Measurements from ENCODE around the gene LRIG1.

The LRIG1 gene

DNA sequence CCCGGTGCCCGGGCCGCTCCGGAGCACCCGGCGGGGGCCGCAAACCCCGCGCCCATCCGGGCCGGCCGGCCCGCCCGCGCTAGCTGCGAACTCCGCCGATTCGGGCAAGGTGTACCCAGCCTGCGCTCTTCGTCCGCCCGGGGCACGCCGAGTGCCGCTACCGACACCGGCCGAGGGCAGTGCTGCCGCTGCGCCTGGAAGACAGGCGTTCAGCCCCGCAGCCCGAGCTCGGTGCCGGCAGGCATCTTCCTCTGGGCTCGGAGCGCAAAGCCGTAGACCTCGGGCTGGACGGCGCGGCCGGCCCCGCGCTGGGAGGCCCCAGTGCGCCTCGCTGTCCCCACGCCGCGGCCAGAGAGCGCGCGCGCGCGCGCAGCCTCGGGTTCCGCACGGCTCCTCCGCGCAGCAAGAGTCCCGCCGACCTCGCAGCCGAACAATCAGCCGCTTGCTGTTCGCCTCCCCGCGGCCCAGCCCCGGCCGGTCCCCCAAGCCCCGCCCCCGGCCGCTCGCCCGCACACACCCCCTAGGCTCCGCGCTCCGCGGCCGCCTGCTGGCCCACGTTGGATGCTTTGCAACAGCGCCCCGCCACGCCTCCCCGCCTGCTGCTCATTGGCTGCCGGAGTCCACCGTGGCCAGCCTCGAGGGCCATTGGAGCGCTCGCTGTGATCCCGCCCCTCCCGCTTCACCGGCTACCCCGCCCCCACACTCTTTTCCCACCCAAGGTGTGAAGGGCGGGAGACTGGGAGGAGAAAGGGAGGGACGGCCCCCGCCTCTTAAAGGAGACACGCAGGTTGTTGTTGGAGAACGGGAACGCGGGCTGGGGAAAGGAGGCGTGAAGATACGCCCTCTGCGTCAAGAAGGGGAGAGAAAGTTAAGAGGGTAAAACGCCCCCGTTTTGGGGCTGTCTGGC, at the start of gene LRIG1:
Gene LRIG1 (minus strand): TSS at position 447 of the 907 bp plus-strand sequence. CDS start 615 bp downstream, outside the sequence.
- peak; percentile 95 for DNase-seq

GRCh38 chr3:66544619-66545429, 44.0 kb upstream of the LRIG1 start:
- no peak for DNase-seq

DNA sequence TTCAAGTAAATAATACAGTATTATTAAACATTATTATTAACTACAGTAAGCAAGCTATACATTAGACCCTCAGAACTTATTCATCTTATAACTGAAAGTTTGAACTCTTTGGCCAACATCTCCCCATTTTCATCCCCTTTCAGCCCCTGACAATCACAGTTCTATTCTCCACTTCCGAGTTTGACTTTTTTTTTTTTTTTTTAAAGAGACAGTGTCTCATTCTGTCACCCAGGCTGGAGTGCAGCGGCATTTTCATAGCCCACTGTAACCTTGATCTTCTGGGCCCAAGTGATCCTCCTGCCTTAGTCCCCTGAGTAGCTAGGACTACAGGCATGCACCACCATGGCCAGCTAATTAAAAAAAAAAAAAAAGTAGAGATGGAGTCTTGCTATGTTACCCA, 41.3 kb upstream of the LRIG1 start:
- no peak for DNase-seq

DNA sequence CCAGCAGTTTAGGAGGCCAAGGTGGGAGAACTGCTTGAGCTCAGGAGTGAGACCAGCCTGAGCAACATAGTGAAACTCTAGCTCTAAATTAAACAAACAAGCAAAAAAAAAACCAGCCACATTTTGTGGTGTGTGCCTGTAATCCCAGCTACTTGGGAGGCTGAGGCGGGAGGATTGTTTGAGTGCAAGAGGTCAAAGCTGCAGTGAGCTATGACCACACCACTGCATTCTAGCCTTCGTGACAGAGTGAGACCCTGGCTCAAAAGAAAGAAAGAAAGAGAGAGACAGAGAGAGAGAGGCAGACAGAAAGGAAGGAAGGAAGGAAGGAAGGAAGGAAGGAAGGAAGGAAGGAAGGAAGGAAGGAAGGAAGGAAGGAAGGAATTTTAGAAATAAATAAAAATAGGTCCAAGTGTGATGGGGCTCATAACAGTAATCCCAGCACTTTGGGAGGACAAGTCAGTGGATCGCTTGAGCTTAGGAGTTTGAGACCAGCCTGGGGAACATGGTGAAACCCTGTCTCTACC, 38.7 kb upstream of the LRIG1 start:
- no peak for DNase-seq

- DNase-seq: no peak
Observed at GRCh38 chr3:66538390-66538789, 37.6 kb upstream of the LRIG1 start.

DNA sequence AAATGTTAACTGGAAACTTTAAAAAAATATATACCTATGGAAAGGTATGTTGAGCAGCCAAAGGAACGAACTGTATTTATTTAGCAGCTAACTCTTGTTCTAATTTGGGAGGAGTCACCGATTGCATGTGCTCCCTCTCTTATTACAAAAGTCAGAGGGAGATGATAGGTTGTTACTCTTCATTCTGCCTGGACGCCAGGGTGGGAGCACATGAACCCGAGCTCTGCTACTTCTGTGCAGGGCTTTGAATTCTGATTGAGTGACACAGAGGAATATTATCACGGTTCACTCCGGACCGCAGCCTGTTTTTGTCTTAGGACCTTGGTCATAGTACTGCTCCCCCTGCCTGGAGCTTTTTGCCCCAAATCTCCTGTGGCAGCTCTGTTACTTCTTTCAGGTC, 36.9 kb upstream of the LRIG1 start:
- no peak for DNase-seq

DNA sequence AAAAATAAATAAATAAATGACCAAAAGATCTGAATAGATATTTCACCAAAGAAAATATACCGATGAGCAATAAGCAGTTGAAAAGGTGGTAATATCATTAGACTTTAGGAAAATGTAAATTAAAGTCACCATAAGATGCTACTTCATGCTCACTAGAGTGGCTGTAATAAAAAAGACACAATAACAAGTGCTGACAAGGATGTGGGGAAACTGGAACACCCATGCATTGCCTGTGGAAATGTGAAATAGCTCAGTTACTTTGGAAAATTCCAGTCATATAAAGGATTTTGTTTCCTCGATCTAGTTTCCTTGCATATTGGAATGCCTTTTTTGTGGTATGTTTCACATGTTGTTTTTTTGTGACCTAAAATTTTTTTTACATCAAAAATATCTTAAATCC, 36.0 kb upstream of the LRIG1 start:
- no peak for DNase-seq

DNA sequence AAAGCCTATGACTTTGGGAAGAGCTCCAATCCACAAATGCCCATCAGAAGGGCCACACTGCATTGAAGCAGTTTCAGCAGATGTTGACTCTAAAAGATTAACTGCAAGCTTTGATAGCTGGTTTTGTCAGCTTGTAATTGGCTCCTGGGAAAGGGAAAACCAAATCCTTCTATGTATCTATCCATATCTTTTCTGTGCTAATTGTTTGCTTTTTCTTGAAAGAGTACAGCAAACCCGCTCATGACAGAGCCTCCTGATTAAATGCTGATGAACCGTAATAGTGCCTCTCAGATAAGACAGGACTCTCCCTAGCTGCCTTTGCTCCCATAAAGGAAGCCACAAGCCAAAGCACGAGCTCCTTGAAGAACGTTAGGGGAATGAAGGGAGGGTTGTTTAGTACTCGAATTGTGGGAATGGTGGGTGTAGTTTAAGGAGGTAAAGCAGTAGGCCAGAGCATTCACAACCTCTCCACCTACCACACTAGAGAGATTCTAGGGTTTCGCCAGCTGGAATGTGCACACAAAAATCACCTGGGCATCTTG, 33.6 kb upstream of the LRIG1 start:
- DNase-seq: no peak

GRCh38 chr3:66532613-66533012, 31.8 kb upstream of the LRIG1 start:
- DNase-seq: no peak

DNA sequence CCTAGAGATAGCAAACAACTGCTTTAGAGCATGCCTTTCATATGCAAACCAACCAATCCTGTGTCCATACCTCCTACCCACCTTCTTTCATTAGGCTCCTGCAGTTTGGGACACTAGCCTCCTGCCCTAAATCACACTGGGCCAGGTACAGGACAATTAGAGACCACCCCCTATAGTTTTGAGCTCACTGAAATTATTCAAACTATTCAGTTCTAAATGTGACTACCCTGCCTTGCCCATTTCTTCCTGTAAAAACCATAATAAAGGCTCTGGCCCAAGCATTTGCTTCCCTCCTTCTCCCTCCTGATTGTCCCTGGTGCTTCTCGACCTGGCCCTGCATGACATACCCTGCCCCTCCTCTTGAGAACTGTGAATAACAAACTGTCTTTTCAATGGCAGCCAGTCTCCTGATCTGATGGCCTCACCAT, 31.4 kb upstream of the LRIG1 start:
- no peak for DNase-seq

DNA sequence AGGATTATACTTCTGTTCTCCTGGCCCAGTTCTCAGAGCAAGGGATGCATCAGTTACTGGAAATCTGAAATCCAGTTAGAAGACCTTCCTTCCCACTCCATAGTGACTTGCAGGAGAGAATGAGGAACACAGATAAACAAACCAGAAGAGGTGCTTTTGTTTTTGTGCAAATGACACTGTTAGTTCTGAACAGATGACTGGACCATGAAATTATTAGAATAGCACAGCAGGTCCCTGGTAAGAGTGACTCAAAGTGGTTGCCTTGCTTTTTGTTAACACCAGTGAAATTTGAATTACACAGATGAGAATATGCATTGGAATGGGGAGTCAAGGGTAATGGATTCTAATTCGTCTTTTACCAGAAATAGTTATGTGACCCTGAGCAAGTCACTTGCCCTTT, 30.4 kb upstream of the LRIG1 start:
- no peak for DNase-seq

- DNase-seq: no peak
Observed at GRCh38 chr3:66527246-66527645, 26.4 kb upstream of the LRIG1 start.

- DNase-seq: no peak
Observed at GRCh38 chr3:66525771-66526170, 24.9 kb upstream of the LRIG1 start.

GRCh38 chr3:66520724-66521123, 19.9 kb upstream of the LRIG1 start:
- DNase-seq: no peak

DNA sequence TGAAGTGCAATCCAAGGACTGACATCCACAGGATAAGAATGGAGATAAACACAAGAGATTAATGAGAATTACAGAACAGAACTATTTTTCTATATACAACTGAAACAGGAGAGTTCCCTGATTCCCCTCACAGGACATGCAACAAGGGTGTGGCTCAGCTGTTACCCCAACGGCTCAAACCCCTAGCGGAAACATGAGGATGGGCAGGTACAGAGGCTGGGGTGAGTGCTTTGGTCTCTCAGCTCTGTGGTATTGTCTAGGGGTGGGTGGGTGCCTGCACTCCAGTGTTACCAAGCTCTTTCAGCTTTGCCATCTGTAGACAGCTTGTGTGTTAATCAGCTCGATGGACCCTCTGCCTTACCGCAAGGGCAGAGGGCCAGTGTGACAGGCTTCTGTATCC, 17.8 kb upstream of the LRIG1 start:
- DNase-seq: no peak

DNA sequence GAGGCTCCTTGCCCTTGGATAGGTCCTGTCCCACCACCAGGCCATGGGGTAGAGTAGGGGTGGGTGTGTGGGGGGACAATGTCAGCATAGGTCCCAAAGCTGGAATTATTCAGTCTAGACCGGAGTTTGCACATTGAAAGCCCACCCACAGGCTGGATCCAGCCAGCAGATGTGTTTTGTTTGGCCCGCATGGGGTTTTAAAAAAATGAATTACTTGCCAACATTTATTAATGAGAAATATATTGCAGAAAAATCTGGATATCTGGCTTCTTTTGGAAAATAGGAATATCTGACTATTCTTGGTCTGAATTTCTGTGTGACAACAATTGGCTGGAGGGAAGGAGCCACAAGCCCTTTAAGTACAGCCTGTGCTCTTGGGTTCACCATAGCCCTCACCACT, 17.3 kb upstream of the LRIG1 start:
- no peak for DNase-seq

- no peak for DNase-seq
Observed at GRCh38 chr3:66517241-66517640, 16.4 kb upstream of the LRIG1 start.

DNA sequence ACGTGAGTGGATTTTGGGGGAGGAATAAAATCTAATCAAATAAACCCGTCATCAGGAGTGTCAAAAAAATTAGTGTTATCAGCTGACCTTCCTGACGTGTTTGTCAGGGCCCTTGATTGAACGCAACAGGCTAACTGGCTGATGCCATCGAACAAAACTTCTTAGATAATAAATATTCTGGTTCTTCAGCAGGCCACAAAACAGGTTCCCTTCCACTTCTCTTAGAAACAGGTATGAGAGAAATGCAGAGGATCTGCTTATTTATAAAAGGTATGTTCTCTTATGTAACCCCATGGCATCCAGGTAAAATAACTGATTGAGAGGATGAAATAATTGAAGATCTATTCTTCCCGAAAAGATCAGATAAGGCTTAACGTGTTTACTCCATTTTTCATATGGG, 7.6 kb upstream of the LRIG1 start:
- no peak for DNase-seq

DNA sequence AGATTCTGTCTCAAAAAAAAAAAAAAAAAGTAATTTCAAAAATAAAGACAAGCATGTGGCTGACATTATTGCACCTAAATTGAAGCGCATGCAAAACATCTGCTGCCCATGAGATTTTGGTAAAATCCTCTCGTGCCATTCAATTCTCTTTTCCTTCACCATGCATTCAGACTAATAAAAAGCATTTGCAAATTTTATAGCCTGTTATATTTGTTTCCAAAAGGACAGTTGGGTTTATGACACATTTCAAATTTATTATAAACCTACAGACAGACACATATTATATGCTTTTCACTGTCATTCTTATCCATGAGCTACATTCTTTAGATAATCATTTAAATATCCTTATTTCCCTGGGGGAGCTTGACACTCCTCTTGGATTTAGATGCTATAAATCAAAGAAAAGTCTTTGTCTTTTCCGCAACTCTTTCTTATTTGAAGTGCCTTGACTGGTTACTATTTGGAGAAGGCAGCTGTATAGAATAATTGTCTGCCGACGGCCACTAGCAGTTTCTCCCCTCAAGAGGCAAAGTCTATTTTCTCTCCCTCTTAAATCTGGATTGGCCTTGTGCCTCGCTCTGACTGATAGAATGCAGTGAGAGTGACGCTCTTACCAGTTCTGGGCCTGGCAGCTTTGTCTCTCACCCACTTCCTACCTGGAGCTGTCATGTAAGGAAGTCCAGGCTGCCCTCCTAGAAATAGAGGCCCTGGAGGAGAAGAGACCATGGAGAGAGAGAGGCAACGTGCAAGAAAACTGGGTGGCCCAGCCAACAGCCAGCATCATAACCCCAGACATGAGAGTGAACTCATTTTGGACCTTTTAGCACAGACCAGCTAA, 6.8 kb upstream of the LRIG1 start:
- no peak for DNase-seq

GRCh38 chr3:66506154-66506553, 5.3 kb upstream of the LRIG1 start:
- DNase-seq: no peak

GRCh38 chr3:66504850-66505641, 4.2 kb upstream of the LRIG1 start:
- DNase-seq: no peak

DNA sequence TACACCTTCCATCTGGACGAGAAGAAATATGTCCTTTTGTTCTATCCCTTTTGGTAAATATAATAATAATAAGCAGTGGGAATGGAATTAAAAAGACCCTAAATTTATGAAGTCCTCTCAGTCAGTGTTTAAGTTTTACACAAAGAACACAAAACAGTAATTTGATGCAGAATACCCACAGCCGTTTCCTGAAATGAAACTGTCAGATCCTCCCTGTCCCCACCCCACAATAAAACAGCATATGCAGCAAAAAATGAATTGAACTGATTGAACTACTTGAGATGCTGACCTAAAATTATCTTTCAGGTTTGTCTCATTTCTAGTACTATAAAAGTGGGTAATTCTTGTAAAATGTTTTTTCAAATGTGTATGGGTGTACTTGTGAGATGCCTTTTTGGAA, 2.2 kb upstream of the LRIG1 start:
- DNase-seq: no peak

Data from inflammatory macrophage treated with lipopolysaccharide for 4 hours (primary cell).